ENCODE data around the gene DVL3. TPM values are rescaled to one million over a fixed set of nuclear protein-coding genes. Genes with fewer than 3 reads are reported as not detected.

The DVL3 gene
- total RNA-seq, 2 donors from 2014 or later, result 43.5 to 66.1 TPM

- Histone ChIP-seq H3K9me3 (no peaks in the 10 kb centered on the region), H3K27ac (no peak overlapping the region), H3K4me1 (no peaks in the 10 kb centered on the region), H3K36me3 (no peaks in the 10 kb centered on the region), H3K27me3 (no peaks in the 10 kb centered on the region), H3K4me3 (no peak overlapping the region)
- DNase-seq (ENCODE audit: low spot score), result no peak
- TF ChIP-seq CTCF (IDR thresholded peaks at IDR 0.05), result no peak
Observed at GRCh38 chr3:184209146-184209923, 54.2 kb downstream of the DVL3 start.

GRCh38 chr3:184211297-184211696 lies 56.1 kb downstream of the DVL3 start:
- Histone ChIP-seq H3K9me3 (no peaks in the 10 kb centered on the region), H3K27me3 (no peaks in the 10 kb centered on the region), H3K36me3 (no peaks in the 10 kb centered on the region), H3K4me3 (no peak overlapping the region), H3K27ac (no peak overlapping the region), H3K4me1 (no peaks in the 10 kb centered on the region)
- DNase-seq (ENCODE audit: low spot score), result no peak
- TF ChIP-seq CTCF (IDR thresholded peaks at IDR 0.05), result no peak

- TF ChIP-seq CTCF (IDR thresholded peaks at IDR 0.05), result no peak
- H3K27me3 ChIP-seq, result no peaks in the 10 kb centered on the region
- no peak overlapping the region for H3K27ac ChIP-seq
- no peak overlapping the region for H3K4me3 ChIP-seq
- H3K36me3 ChIP-seq, result no peaks in the 10 kb centered on the region
- no peak for DNase-seq (ENCODE audit: low spot score)
- no peaks in the 10 kb centered on the region for H3K9me3 ChIP-seq
- H3K4me1 ChIP-seq, result no peaks in the 10 kb centered on the region
Observed at GRCh38 chr3:184211718-184212117, 56.5 kb downstream of the DVL3 start.

- DNase-seq (ENCODE audit: low spot score), result no peak
Observed at GRCh38 chr3:184218814-184219213, 63.6 kb downstream of the DVL3 start.

GRCh38 chr3:184222521-184222920 lies 67.3 kb downstream of the DVL3 start:
- no peak for TF ChIP-seq CTCF (IDR thresholded peaks at IDR 0.05)
- H3K27ac ChIP-seq, result no peak overlapping the region
- no peak overlapping the region for H3K4me3 ChIP-seq
- no peaks in the 10 kb centered on the region for H3K4me1 ChIP-seq
- DNase-seq (ENCODE audit: low spot score), result no peak
- no peaks in the 10 kb centered on the region for H3K36me3 ChIP-seq
- H3K27me3 ChIP-seq, result no peaks in the 10 kb centered on the region
- H3K9me3 ChIP-seq, result no peaks in the 10 kb centered on the region

More at GRCh38 chr3:184218814-184219213, 63.6 kb downstream of the DVL3 start:
- Histone ChIP-seq H3K4me3 (no peak overlapping the region), H3K4me1 (no peaks in the 10 kb centered on the region), H3K36me3 (no peaks in the 10 kb centered on the region), H3K9me3 (no peaks in the 10 kb centered on the region), H3K27me3 (no peaks in the 10 kb centered on the region), H3K27ac (no peak overlapping the region)
- TF ChIP-seq CTCF (IDR thresholded peaks at IDR 0.05), result no peak

Other genes starting within 250 kb of the DVL3 start
- 10 to 100 TPM; 17.5 to 23.1 TPM for gene ABCC5, start 137.5 kb upstream of the DVL3 start, total RNA-seq
- gene HTR3D, start 123.6 kb upstream of the DVL3 start, total RNA-seq, result not detected
- gene HTR3C, start 102.3 kb upstream of the DVL3 start, total RNA-seq, result not detected
- gene HTR3E, start 58.3 kb upstream of the DVL3 start, total RNA-seq, result not detected
- gene EIF2B5, start 20.0 kb upstream of the DVL3 start, total RNA-seq, result 10 to 100 TPM; 19.6 to 24.3 TPM
- gene AP2M1, start 19.5 kb downstream of the DVL3 start, total RNA-seq, result 100 to 1,000 TPM; 183 to 235 TPM
- 10 to 100 TPM; 42.8 to 47.9 TPM for gene ABCF3, start 30.8 kb downstream of the DVL3 start, total RNA-seq
- not detected for gene VWA5B2, start 74.2 kb downstream of the DVL3 start, total RNA-seq
- 10 to 100 TPM; 50.6 to 50.8 TPM for gene ALG3, start 93.6 kb downstream of the DVL3 start, total RNA-seq
- gene EEF1AKMT4, start 94.3 kb downstream of the DVL3 start, total RNA-seq, result 1 to 10 TPM; 2.1 TPM
- gene CAMK2N2, start 106.2 kb downstream of the DVL3 start, total RNA-seq, result not detected
- 1 to 10 TPM in 1 of 2 donors, not detected in 1; 1.6 TPM for gene ECE2, start 120.6 kb downstream of the DVL3 start, total RNA-seq
- gene PSMD2, start 143.9 kb downstream of the DVL3 start, total RNA-seq, result 100 to 1,000 TPM; 213 to 259 TPM
- 100 to 1,000 TPM; 270 to 276 TPM for gene EIF4G1, start 159.2 kb downstream of the DVL3 start, total RNA-seq
- gene FAM131A, start 182.2 kb downstream of the DVL3 start, total RNA-seq, result 10 to 100 TPM; 33.7 to 45.8 TPM
- gene CLCN2, start 206.2 kb downstream of the DVL3 start, total RNA-seq, result 1 to 10 TPM; 1.3 to 2.7 TPM
- 10 to 100 TPM; 26.8 to 35.5 TPM for gene POLR2H, start 206.3 kb downstream of the DVL3 start, total RNA-seq
- under 1 TPM in 1 of 2 donors, not detected in 1; 0.55 TPM for gene THPO, start 222.8 kb downstream of the DVL3 start, total RNA-seq
- gene CHRD, start 224.7 kb downstream of the DVL3 start, total RNA-seq, result 10 to 100 TPM in 1 of 2 donors, 1 to 10 TPM in 1; 7.0 to 13.4 TPM

All from right atrium auricular region (tissue), 2 donors.